Activated gamma-delta T cell treated with Interleukin-2 at 50 U/mL for 16 hours (primary cell): ENCODE measurements around the gene SLC30A3.
A peak's percentile ranks its signal among the peaks of the same experiment; 100 is the strongest.

ENCODE experiments used
- DNase-seq: peaks from one replicate; pipeline ENCODE4 v3.0.0-alpha.2; 2020

SLC30A3 gene

DNA sequence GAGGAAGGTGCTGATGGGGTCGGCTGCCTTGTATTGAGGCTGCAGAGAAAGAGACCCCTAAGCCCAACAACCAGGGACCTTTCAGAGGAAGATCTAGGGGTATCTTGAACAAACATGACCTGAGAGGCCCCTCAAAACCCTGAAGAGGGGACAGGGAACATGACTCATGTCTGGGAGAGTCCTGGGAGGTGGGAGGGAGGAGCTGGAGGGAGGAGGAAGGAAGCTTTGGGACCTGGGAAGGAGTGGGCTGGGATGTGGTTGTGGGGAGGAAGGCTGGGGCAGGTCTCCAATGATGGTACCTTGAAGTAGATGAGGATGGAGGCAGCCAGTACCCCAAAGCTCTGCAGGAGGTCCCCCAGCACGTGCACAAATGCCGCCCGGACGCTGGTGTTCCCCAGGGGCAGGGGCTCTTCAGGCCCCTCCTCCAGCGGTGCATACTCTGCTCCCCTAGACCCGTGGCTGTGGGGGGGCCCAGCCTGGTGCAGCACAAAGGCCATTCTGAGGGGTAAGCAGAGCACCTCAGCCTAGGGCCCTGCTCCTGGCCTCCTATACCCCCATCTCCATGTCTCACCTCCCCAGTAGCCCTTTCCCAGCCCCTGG, 5.9 kb downstream of the SLC30A3 start:
- DNase-seq, result no peak

DNA sequence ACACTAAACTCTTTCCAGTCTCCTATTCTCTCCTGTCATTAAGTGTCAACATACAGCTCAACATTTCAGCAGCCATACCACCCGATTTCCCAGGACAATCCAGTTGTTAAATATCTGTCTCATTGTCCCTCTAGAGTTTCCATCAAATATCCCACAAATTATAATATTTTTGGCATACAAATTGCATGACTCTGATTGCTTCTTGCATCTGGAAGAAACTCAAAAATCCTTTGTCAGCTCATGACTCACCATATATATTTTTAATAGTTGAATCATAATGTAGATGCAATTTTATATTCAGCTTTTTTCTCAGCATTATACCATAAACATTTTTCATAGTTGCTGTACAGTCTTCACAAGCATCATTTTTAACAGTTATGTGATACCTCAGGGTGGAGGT, 7.2 kb downstream of the SLC30A3 start:
- no peak for DNase-seq

DNA sequence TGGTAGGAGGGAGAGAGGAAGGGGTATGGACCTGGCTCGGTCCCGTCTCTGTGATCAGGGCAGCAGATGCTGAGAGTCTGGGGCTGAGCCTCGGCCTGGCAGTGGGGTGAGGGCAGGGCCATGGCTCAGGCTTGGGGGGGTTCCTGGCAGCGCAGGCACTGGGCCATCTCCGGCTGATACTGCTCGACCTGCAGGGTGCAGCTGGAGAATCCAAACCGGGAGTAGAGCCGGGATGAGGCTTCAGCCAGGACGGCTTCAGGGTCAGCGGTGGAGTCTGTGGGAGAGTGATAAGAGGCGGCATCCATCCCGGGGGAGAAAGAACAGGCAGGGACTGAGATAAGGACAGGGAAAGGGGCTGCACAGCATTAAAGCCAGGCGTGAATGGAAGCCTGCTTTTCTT, 7.7 kb downstream of the SLC30A3 start:
- DNase-seq, result no peak

DNA sequence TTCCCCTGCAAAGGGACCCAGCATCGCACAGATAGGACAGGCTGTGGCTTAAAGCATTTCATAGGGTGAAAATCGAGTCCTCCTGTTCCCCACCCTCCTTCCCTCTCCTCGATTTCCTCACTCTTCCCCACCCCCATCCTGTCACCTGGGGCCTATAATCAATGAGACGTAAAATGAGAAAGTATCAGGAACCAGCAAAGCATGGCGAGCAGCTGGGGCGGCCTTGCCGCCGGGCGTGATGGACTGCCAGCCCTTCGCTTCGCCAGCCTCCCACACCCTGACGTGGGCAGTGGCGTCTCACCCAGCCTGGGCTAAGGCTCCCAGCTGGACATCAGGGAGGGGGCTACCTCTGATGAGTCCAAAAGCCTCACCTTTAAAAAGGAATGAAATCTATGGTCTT, 11.1 kb downstream of the SLC30A3 start:
- DNase-seq, result no peak

DNA sequence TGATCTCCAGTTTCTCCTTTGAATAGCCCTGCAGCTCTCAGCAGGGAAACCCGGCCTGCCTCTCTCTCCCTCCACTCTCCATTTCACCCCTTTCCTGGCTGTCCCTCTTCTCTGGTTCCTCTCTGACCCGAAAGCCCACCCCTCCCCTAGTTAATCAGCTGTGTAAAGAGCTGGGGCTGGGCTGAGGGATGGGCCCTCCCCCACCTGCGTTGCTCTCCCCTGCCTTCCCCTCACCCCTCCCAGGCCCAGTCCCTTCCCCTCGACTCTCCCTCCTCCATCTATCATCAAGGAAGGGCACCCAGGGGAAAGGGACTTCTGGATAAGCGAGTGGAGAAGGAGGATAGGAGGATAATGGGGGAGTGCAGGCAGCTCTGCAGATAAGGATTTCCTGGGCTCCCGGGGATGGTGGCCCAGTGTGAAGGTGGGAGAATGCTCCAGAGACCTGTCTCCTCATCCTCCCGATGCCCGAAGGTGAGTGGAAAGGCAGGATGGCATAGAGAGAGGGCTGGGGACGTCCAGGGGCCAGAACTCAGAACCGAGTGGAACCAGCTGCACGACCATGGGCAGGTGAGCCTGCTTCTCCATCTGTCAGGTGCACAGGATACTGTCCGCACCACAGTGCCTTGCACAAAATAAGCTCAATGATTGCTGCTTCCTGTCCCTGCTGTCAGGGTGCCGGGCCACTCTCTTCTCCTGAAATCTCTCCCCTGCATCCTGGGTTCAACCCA, 12.0 kb downstream of the SLC30A3 start:
- DNase-seq, result no peak

DNA sequence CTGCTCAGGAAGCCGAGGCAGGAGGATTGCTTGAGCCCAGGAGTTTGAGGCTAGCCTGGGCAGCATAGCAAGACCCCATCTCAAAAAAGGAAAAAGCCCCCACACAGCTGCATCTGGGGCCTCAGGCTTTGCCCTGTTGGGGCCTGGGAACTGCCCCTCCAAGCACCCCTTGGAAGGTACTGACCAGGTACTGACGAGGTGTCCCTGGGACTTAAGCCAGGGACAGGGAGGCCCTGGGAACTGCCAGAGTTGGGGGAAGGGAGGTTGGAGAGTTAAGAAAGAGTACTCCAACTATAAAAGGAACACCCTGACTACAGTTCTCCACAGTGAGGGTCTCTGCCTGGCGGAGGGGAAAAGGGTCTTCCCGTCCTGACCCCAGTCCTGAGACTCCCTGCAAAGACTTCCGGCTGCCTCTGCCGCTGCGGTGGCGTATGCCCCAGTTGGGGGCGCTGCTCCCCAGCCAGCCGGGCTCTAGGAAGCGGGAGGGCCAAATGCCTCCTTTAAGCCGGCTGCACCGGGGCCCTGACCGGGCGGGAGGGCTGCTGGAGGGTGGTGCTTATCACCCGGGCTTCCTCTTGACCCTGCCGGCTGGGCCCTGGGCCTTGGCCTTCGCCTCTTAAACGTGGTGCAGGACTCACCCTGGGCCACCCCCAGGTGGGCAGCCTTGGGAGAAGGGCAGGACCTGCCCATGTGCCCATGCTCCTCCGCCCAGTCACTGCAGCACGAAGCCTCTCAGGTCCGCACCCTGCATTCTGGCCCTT, 12.8 kb downstream of the SLC30A3 start:
- peak; percentile 23 for DNase-seq

DNA sequence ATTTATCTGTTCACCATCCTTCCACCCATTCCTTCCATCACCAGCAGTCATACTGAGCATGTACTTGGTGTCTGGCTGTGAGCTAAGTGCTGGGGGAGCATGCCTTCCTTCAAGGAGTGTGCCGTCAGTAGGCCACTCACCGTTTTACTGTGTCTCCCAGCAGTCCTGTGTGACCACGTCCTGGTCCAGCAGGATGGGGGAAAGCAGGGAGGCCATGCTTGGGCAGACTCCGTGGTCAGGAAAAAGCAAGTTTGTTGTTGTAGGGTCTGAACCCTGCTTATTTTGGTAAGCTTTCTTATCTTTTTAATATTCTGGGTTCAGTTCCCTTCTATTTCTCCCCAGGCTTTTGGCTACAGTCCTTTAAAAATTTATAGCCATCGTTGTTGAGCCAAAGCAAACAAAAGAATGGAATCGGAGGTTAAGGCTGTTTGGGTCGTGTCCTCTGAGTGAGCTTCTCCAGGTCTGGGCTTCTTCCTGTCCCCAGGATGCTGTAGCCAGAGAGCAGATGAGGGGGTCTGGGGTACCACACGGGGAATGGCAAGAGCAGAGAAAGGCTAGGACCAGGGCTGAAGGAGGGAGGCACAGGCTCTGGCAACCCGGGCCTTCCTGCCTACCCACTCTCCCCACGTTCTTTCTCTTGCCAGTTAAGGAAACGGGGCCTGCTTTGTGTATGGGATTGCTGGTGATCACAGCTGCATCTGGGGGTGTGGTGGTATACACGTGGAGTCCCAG, 13.5 kb downstream of the SLC30A3 start:
- DNase-seq, result no peak

DNA sequence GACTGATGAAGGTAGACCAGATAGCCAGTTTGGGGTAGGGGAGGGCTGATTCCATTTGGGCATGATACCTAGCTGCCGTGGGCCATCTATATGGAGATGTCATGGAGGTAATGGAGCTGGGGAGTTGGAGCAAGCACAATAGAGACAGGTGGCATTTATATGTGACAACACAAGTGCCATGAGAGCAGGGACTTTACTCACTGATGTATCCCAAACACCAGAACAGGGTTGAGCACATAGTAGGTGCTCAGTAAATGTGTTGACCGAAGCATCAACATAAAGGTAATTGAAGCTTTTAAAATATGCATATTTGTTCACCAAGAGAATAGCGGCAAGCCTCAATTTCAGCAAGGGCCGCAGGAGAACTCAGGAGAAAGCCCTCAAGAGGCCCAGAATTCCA, 15.0 kb downstream of the SLC30A3 start:
- DNase-seq, result no peak

DNA sequence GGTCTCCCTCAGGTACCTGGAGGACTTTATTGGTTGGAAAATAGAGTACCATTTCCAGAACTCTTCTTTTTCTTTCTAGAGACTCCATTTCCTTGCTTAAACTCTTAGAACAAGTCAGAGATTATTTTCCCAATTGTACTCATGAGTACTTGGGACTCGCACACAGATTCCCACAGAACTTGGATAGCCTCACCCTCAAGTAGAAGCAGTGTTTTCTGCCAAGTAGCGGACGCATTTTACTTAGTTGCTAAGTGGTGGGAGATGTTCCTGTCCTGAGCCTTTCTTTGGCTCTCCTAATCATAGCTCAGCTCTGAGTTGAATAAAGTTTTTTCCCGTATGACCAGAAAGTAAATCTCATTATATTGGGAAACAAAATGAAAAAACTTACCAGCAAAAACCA, 17.2 kb downstream of the SLC30A3 start:
- DNase-seq, result no peak

DNA sequence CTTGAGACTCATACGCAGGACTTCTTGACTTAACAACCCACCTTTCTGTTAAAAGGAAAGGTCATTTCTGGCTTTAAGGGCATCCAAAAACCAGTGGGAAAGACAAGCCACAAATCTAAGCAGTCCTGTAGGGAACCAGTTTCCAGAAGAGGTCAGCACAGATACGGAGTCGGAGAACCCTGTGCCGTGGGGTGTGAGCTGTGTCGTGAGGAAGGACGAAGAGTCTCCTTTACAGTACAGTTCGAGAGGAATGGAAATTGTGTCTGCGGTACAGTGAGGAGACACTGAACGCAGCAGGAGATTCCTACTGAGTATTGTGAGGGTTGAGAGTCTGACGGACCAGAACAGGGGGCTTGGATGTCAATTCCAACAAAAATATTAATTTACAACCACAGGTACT, 17.7 kb downstream of the SLC30A3 start:
- DNase-seq, result no peak

DNA sequence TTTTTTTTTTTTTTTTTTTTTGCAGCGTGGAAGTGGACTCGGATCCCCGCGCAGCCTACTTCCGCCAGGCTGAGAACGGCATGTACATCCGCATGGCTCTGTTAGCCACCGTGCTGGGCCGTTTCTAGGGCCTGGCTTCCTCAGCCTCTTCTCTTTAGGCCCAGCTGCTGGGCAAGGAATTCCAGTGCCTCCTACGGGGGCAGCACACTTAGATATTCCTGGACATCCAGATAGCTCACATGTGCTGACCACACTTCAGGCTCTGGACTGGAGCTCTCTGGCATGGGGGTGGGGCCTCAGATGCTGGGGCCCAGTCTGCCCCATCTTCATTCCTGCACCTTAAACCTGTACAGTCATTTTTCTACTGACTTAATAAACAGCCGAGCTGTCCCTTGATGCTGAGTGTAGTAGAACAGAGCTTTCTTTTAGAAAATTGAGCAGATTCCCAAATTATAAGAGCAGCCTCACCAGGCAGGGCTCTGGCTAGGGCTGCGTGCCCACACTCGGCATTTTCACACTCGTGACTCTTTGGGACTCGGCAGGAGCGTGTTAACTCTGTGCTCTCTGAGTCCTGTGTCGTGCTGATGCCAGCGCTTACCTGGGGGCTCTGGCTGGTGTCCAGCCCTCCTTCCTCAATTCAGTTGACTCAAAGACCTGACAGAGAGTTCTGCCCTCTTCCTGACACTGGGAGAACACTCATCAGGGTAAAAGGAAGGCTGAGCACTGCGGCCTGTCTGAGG, 19.3 kb downstream of the SLC30A3 start:
- DNase-seq, result no peak

DNA sequence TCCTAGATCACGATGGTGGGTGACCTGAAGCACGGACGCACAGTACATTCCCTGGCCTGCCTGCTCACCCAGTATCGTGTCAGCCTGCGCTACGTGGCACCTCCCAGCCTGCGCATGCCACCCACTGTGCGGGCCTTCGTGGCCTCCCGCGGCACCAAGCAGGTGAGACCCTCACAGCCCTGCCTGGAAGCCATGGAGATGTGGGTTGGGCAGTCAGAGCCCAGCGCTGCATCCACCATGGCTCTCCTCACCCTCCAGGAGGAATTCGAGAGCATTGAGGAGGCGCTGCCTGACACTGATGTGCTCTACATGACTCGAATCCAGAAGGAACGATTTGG, 20.3 kb downstream of the SLC30A3 start:
- no peak for DNase-seq

DNA sequence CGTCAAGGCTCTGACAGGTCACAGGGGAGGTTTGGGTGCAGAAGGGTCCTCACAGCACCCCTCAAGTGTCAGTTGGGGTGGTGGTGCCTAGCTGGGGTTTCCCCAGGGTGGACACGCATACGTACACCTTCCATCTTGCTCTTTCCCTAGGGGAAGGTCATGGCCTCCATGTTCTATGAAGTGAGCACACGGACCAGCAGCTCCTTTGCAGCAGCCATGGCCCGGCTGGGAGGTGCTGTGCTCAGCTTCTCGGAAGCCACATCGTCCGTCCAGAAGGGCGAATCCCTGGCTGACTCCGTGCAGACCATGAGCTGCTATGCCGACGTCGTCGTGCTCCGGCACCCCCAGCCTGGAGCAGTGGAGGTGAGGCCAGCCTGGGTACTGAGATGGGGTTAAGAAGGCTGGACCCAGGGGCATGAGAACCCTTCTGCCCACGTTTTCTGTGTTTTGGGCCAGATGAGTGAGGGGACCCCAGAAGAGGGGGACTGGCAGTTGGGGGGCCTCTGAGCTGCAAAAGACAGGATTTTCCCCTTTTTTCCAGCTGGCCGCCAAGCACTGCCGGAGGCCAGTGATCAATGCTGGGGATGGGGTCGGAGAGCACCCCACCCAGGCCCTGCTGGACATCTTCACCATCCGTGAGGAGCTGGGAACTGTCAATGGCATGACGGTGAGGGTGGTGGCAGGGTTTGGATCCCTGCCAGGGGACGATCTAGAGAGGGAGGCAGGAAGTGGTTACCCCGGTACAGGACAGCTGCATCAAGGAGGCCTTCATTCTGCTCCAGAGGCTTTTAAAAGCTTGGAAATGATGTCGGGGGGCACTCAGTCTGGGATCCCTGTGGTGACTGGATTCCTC, 20.9 kb downstream of the SLC30A3 start:
- DNase-seq, result no peak

DNA sequence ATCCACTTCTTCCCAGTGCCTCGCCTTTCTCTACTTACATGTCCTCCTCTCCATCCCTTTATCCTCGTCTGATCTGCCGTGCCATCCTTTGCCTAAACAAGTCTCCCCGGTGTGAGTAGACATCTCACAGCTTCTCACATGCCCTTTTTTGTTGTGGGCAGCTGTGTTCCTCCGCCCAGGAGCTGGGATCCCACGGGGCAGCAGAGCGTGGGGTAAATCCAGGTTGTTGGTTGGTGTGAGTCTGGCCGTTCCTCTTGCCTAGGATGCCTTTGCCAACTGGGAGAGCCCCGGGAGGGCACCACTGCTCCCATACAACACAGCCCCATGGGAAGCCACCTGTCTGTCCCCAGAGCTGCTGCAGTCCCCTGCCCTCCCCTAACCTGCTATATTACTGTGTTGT, 22.4 kb downstream of the SLC30A3 start:
- DNase-seq, result no peak

DNA sequence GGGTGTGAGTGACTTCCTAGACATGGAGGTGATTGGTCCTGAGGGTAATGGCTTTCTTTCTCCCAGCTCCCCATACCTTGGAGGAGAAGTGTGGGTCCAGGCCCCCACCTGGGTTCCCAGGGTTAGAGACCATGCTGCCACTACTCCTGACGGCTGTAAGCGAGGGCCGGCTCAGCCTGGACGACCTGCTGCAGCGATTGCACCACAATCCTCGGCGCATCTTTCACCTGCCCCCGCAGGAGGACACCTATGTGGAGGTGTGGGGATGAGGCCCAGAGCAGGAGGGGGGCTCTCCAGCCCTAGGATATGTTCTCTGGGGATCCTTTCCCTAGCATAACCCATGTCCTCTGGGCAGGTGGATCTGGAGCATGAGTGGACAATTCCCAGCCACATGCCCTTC, 23.9 kb downstream of the SLC30A3 start:
- no peak for DNase-seq

DNA sequence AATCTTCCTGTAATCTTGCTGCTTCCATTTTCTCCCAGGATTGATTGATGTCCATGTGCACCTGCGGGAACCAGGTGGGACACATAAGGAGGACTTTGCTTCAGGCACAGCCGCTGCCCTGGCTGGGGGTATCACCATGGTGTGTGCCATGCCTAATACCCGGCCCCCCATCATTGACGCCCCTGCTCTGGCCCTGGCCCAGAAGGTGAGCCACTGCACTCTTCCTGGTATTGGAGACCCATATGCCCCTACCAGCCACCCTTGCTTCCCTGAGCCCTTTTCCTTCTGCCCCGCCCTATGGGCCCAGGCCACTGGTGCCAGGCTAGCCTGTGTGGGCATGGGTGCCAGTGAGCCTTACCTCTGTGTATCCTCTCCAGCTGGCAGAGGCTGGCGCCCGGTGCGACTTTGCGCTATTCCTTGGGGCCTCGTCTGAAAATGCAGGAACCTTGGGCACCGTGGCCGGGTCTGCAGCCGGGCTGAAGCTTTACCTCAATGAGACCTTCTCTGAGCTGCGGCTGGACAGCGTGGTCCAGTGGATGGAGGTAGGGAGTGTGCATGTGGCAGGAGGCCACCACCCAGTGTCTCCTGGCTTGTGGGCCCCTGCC, 25.4 kb downstream of the SLC30A3 start:
- DNase-seq, result no peak

DNA sequence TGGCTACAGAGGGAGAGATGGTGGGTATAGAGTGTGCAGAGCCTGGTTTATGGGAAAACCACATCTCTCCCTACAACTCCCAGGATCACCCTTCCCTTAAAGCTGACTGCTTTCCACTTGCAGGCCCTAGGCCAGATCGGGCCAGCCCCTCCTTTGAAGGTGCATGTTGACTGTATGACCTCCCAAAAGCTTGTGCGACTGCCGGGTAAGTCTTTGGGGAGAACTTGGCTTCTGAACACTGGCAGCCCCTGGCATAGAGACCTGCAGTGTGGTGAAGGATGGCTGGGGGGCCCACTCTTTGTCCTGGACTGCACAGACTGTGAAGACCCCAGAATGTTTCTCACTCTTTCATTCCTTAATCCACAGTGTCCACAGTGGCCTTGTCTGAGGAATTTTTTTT, 26.2 kb downstream of the SLC30A3 start:
- no peak for DNase-seq

DNA sequence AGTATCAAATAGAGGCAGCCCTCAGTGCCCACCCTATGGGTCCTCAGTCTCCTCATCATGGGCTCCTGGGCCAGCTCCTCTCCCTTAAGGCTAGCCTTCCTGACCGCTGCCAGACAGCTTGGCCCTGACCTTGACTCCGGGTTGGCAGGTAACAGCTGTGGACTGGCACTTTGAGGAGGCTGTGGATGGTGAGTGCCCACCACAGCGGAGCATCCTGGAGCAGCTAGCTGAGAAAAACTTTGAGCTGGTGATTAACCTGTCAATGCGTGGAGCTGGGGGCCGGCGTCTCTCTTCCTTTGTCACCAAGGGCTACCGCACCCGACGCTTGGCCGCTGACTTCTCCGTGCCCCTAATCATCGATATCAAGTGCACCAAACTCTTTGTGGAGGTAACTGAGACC, 26.7 kb downstream of the SLC30A3 start:
- no peak for DNase-seq

DNA sequence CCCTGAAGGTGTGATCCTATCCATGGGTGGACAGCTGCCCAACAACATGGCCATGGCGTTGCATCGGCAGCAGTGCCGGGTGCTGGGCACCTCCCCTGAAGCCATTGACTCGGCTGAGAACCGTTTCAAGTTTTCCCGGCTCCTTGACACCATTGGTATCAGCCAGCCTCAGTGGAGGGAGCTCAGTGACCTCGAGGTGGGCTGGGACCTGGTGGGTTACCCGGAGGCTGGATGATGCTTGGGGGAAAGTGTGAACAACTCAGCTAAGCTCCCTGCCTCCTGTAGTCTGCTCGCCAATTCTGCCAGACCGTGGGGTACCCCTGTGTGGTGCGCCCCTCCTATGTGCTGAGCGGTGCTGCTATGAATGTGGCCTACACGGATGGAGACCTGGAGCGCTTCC, 29.5 kb downstream of the SLC30A3 start:
- DNase-seq, result no peak

DNA sequence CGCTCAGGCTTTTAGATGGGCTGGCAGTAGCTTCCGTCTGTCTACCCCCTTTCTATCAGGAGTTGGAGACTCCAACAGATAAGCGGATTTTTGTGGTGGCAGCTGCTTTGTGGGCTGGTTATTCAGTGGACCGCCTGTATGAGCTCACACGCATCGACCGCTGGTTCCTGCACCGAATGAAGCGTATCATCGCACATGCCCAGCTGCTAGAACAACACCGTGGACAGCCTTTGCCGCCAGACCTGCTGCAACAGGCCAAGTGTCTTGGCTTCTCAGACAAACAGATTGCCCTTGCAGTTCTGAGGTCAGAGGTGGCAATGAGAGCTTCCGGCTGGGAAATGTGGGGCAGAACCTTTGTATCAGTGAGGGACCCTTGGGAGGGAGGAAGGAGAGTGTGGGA, 30.9 kb downstream of the SLC30A3 start:
- DNase-seq, result no peak

DNA sequence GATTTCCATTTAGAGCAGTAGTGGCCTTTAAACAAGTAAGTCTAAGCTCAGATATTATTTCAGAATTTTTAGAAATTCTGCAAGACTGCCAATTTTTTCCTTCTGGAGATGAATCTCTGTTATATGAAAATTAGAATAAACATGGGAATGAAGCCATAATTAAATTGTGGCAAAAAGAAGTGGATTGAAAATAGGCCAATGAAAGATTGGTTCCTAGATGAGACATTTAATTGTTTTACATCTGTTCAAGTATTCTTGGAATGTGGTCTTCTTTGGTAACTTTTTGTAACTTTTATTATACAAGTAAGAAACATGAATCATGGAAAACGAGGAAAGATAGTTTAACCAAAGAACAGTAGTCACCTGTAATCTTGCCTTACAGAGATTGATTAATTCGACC, 35.3 kb downstream of the SLC30A3 start:
- DNase-seq, result no peak

DNA sequence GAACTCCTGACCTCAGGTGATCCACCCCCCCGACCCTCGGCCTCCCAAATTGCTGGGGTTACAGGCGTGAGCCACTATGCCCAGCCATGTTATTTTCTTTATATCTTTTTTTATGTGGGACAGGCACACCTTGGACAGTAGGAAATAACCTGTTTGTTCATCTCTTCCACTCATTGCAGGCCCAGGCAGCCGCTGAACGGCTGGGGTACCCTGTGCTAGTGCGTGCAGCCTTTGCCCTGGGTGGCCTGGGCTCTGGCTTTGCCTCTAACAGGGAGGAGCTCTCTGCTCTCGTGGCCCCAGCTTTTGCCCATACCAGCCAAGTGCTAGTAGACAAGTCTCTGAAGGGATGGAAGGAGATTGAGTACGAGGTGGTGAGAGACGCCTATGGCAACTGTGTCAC, 37.3 kb downstream of the SLC30A3 start:
- no peak for DNase-seq
